Kidney glomerular epithelial cell (primary cell): ENCODE results near the gene TTC28.
A peak's percentile ranks its signal among the peaks of the same experiment; 100 is the strongest.
"Not testable (repeated sequence)": the region's sequence is repeated elsewhere in the genome, so short reads cannot be mapped to it uniquely, and the experiment has no call there.

Experiments
- DNase-seq: peaks from one replicate; lab custom pipeline; 2025; lab: John Stamatoyannopoulos, UW

The TTC28 gene

DNA sequence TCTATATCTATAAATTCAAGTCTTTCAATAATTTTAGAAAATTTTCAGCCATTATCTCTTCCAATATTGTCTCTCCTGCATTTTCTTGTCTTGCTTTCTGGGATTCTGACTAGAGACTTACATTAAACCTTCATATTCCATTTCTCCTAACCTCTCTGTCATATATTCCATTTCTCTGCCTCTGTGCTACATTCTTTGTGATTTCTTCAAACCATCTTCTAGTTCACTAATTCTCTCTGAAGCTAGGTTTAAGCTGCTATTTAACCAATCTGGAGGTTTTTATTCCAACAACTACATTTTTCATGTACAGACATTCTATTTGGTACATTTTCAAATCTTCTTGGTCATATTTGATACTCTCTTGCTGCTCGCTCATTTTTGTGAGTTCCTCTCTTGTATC lies 122.5 kb downstream of the TTC28 start:
- DNase-seq = no peak

DNA sequence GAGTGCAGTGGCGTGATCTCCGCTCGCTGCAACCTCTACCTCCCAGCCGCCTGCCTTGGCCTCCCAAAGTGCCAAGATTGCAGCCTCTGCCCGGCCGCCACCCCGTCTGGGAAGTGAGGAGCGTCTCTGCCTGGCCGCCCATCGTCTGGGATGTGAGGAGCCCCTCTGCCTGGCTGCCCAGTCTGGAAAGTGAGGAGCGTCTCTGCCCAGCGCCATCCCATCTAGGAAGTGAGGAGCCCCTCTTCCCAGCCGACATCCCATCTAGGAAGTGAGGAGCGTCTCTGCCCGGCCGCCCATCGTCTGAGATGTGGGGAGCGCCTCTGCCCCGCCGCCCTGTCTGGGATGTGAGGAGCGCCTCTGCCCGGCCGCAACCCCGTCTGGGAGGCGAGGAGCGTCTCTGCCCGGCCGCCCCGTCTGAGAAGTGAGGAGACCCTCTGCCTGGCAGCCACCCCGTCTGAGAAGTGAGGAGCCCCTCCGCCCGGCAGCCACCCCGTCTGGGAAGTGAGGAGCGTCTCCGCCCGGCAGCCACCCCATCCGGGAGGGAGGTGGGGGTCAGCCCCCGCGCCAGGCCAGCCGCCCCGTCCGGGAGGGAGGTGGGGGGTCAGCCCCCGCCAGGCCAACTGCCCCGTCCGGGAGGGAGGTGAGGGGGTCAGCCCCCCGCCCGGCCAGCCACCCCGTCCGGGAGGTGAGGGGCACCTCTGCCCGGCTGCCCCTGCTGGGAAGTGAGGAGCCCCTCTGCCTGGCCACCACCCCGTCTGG lies 126.4 kb downstream of the TTC28 start:
- DNase-seq = not testable (repeated sequence)

DNA sequence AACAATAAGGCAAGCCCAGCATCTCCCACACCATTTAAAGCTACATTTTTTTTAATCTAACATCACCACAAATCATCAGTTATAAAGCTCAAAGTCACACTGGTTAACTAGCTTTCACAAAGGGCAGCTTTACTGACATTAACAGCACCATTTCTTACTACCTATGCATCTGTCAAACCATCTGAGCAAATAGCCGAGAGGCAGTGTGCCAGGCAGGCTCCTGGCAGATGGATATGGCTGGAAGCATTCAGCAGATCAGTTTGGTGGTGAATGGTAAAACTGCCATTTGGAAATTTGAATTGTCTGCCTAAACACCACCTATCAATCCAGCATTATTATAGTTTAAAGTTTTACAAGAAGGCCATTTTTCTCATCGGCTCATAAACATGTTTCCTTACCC lies 131.2 kb downstream of the TTC28 start:
- no peak for DNase-seq

- no peak for DNase-seq
Measured at GRCh38 chr22:28547132-28547842, 132.4 kb downstream of the TTC28 start.

- no peak for DNase-seq
Measured at GRCh38 chr22:28544431-28544868, 135.2 kb downstream of the TTC28 start.

GRCh38 chr22:28542980-28543621 lies 136.5 kb downstream of the TTC28 start:
- no peak for DNase-seq

DNA sequence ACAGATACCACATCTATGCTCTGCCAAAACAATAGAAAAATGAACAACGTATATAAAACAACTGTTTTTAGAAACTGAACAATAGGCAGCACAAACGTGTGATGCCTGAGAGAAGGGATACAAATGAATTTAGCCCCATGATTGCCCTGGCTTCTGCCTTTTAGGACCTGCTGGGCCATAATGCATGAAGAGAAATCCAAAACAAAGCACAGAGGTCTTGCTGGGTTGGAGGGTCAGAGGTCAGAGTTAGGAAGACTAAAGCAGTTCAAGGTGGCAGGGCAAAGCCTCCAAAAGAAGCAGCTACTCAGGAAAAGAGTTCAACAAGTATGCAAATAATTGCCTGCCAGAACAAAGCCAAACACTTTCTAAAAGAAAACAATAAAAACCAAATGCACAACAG lies 138.5 kb downstream of the TTC28 start:
- no peak for DNase-seq

- no peak for DNase-seq
Measured at GRCh38 chr22:28538922-28539321, 140.7 kb downstream of the TTC28 start.

DNA sequence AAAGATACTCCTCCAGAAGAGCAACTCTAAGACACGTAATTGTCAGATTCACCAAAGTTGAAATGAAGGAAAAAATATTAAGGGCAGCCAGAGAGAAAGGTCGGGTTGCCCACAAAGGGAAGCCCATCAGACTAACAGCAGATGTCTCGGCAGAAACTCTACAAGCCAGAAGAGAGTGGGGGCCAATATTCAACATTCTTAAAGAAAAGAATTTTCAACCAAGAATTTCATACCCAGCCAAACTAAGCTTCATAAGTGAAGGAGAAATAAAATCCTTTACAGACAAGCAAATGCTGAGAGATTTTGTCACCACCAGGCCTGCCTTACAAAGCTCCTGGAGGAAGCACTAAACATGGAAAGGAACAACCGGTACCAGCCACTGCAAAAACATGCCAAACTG lies 149.1 kb downstream of the TTC28 start:
- DNase-seq = not testable (repeated sequence)

GRCh38 chr22:28529144-28529543 lies 150.5 kb downstream of the TTC28 start:
- DNase-seq = not testable (repeated sequence)

DNA sequence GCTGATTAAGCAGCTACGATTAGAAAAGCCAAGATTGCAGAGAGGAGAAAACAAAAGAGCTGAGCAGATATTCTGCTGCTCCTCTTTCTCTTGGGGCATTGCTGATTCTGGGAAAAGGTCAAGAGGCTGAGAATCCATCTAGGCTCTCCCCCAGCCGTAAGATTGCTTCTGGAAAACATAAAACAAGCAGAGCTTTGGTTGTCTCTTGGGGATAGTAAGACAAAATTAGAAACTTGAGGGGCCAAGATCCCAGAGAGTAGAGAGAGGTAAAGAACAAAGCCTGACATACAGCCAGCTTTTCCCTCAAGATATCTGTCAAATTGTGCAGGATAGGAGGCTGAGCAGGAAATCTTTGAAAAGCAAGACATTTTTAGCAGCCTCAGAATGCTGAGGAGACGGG lies 158.2 kb downstream of the TTC28 start:
- DNase-seq = no peak

- DNase-seq = no peak
Measured at GRCh38 chr22:28514321-28514821, 165.3 kb downstream of the TTC28 start.

- not testable (repeated sequence) for DNase-seq
Measured at GRCh38 chr22:28512387-28512786, 167.3 kb downstream of the TTC28 start.

GRCh38 chr22:28507896-28508295 lies 171.7 kb downstream of the TTC28 start:
- DNase-seq = no peak

DNA sequence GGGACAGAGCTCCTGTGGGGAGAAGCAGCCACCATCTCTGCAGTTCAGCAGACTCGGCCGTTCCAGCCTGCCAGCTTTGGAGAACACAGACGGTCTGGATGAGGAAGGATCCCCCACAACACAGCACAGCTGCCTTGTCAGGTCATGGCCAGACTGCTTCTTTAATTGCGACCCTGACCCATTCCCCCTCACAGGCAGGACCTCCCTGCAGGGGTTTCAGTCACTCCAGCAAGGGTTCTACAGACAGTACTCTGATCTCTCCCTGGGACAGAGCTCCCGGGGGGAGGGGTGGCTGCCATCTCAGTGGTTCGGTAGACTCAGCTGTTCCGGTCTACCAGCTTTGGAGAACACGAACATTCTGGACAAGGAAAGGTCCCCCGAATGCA lies 173.5 kb downstream of the TTC28 start:
- DNase-seq = peak; percentile 27

- DNase-seq = peak; percentile 62
Measured at GRCh38 chr22:28505416-28506149, 174.1 kb downstream of the TTC28 start.

- no peak for DNase-seq
Measured at GRCh38 chr22:28500006-28500405, 179.6 kb downstream of the TTC28 start.

DNA sequence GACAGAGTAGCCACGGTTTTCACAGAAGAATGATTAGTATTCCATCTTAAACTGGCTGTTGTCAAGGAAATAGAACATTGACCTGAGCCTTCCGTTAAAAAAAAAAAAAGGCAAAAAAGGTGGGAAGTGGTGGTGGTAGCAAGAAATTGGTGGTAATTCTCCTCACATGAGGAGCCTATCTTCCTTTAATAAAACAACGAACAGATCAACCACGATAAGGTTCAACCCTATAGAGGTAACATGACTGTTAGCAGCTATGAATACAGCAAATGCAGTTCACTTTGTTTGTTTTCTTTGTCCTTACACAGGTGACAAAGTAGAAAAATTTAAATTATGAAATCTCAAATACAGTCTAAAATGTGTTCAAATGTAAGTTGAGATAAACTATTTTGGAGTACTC lies 181.6 kb downstream of the TTC28 start:
- DNase-seq = no peak

GRCh38 chr22:28497188-28497587 lies 182.5 kb downstream of the TTC28 start:
- DNase-seq = peak; percentile 12

- DNase-seq = not testable (repeated sequence)
Measured at GRCh38 chr22:28491289-28491688, 188.4 kb downstream of the TTC28 start.

DNA sequence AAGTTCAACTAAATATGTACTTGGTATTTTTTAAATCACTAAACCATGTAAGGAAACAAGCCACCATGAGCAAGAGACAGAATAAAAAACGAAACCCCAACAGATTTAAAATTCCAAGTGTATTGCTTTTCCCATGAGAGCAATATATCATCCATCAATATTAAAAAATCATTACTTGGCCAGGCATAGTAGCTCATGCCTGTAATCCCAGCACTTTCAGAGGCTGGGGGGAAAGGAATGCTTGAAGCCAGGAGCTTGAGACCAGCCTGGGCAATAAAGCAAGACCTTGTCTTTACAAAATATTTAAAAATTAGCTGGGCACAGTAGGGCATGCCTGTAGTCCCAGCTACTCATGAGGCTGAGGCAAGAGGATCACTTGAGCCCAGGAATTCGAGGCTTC lies 190.8 kb downstream of the TTC28 start:
- no peak for DNase-seq

DNA sequence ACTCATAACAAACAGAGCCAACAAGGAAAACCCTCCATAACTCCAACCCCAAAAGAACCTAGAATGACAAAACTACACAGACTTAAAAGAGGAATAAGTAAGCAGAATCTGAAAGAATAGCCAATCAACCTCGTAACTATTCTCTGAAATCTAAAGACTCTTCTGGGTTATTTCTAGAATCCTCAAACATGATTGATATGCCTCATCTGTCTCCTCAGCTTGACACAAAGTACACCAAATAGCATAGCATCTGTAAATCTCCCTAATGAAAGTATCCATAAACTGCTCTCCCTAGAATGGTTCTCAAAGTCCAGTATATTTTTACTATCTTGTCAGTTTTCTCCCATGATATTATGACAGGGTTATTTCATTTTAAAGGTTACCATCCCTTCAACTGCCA lies 195.0 kb downstream of the TTC28 start:
- no peak for DNase-seq
